OCI-LY7 (cell line): ENCODE data around the gene CTAGE8.
"Not testable (repeated sequence)": the region's sequence is repeated elsewhere in the genome, so short reads cannot be mapped to it uniquely, and the experiment has no call there.

Experiments used
- CTCF ChIP-seq: fragments of 200-600 bp; sonication (generic); conservative IDR thresholded peaks from 2 replicates; pipeline ENCODE4 v1.5.1; 2014; ENCODE audit warnings: mild to moderate bottlenecking, antibody characterized with exemption, low read length, moderate library complexity, mixed read lengths
- EZH2phosphoT487 ChIP-seq: fragments of 200-600 bp; sonication (generic); IDR thresholded peaks from 2 replicates; pipeline ENCODE4 v1.6.1; 2018; ENCODE audit warnings: low read depth, borderline replicate concordance, mild to moderate bottlenecking, mixed run types, antibody characterized with exemption, low read length, moderate library complexity, mixed read lengths

GRCh38 chr7:144281981-144282380 lies 12.9 kb upstream of the CTAGE8 start:
- TF ChIP-seq CTCF, EZH2phosphoT487: not testable (repeated sequence)
